K562 (cell line): ENCODE data around the gene ZNF521. TPM values are rescaled to one million over a fixed set of nuclear protein-coding genes. Genes with fewer than 3 reads are reported as not detected.

Experiments
- ATAC-seq: fragments of 200-7000 bp; cut with Tn5 transposase; 3 replicates; pipeline ENCODE4 v1.9.1; 2020; ENCODE audit warnings: moderate library complexity
- BruUV-seq: library from RNA; stranded (reverse); fragments of 400-500 nt; replicated peaks from 2 replicates; lab custom pipeline; 2021; lab: Mats Ljungman, UMichigan
- CTCF ChIA-PET: fragments of 300-600 bp; formaldehyde crosslinking; extraction: SDS; loops from one replicate; lab custom pipeline; 2021; ENCODE audit warnings: low intra/inter-chr PET ratio; lab: Yijun Ruan, JAX
- POLR2A ChIA-PET: fragments of 300-600, 350-650 bp; sonication (Branson Sonifier 250); formaldehyde crosslinking; extraction: SDS; loops from one replicate; lab custom pipeline; 2021; ENCODE audit warnings: antibody characterized with exemption, inconsistent platforms; lab: Yijun Ruan, JAX
- DNase-seq, 4 experiments: peaks; one replicate each; pipeline versions ENCODE4 v3.0.0 to v3.0.0-alpha.2; 2011 to 2018; ENCODE audit warnings: low spot score in 3 of 4, mixed read lengths in 3 of 4; ENCODE audit errors: extremely low read depth in 1 of 4
- FAIRE-seq: peaks from 2 replicates; lab custom pipeline; 2011; peaks lifted over from hg19 to GRCh38; lab: Jason Lieb, UNC
- H2AFZ ChIP-seq: 2 replicates; pipeline ENCODE4 v1.6.0; 2011; ENCODE audit warnings: low read depth, low read length, control low read depth, inconsistent platforms
- H3K27ac ChIP-seq: fragments of 200-600 bp; 3 replicates; pipeline ENCODE4 v1.8.0; 2011; ENCODE audit warnings: low read depth, mild to moderate bottlenecking, control low read depth, inconsistent platforms, low read length, moderate library complexity, mixed read lengths; ENCODE audit errors: extremely low read depth
- H3K27me3 ChIP-seq, 2 experiments: fragments of 300-600 bp in 1 of 2; 2 replicates in 1 of 2; 3 replicates in 1 of 2; pipeline versions ENCODE4 v1.6.0 to v1.8.0; 2011; ENCODE audit warnings: inconsistent platforms in 2 of 2, low read length in 2 of 2, mild to moderate bottlenecking in 1 of 2, mixed read lengths in 1 of 2, moderate library complexity in 1 of 2; ENCODE audit not compliant: control insufficient read depth in 2 of 2, insufficient read depth in 2 of 2
- H3K36me3 ChIP-seq: fragments of 300-600 bp; 3 replicates; pipeline ENCODE4 v1.8.0; 2011; ENCODE audit warnings: mild to moderate bottlenecking, low read length, inconsistent platforms; ENCODE audit not compliant: control insufficient read depth, insufficient read depth
- H3K4me1 ChIP-seq, 2 experiments: fragments of 200-600 bp in 1 of 2; replicated peaks in 1 of 2; 2 replicates in 1 of 2; 3 replicates in 1 of 2; pipeline versions ENCODE4 v1.5.1 to v1.8.0; 2011; ENCODE audit warnings: inconsistent platforms in 2 of 2, low read length in 2 of 2, mild to moderate bottlenecking in 1 of 2, mixed read lengths in 1 of 2, moderate library complexity in 1 of 2; ENCODE audit not compliant: control insufficient read depth in 2 of 2, insufficient read depth in 2 of 2
- H3K4me2 ChIP-seq: 2 replicates; pipeline ENCODE4 v1.6.1; 2011; ENCODE audit warnings: low read length, control low read depth, inconsistent platforms, mixed read lengths; ENCODE audit not compliant: insufficient read depth
- H3K4me3 ChIP-seq: fragments of 200-600 bp; sonication (generic), shearing (Covaris generic); 2 replicates; pipeline ENCODE4 v1.5.1; 2016; ENCODE audit warnings: control low read depth, inconsistent platforms
- H3K79me2 ChIP-seq: fragments of 200-600 bp; 3 replicates; pipeline ENCODE4 v1.8.0; 2011; ENCODE audit warnings: low read length, inconsistent platforms; ENCODE audit not compliant: control insufficient read depth, insufficient read depth
- H3K9ac ChIP-seq, 2 experiments: 2 replicates each; pipeline versions ENCODE4 v1.6.0 to v1.6.1; 2011; ENCODE audit warnings: low read depth in 2 of 2, low read length in 2 of 2, control low read depth in 1 of 2, inconsistent platforms in 1 of 2, mild to moderate bottlenecking in 1 of 2, mixed read lengths in 1 of 2; ENCODE audit not compliant: insufficient read depth in 1 of 2
- H3K9me1 ChIP-seq: one replicate; pipeline ENCODE4 v1.6.0; 2011; ENCODE audit warnings: inconsistent platforms, mild to moderate bottlenecking, low read length, moderate library complexity; ENCODE audit not compliant: control insufficient read depth, insufficient read depth
- H3K9me3 ChIP-seq: replicated peaks from 2 replicates; pipeline ENCODE4 v1.5.1; 2011; ENCODE audit warnings: low read depth, low read length, inconsistent platforms; ENCODE audit not compliant: control insufficient read depth, insufficient read depth
- H4K20me1 ChIP-seq: replicated peaks from 2 replicates; pipeline ENCODE4 v1.6.1; 2011; ENCODE audit warnings: low read length, inconsistent platforms, mixed read lengths; ENCODE audit not compliant: control insufficient read depth, insufficient read depth
- JUN ChIP-seq, 2 experiments: sonication (generic) in 1 of 2; formaldehyde crosslinking in 1 of 2; IDR thresholded peaks; 2 replicates each; pipeline versions ENCODE4 v1.6.1 to v1.8.0; 2012 to 2022; ENCODE audit warnings: borderline replicate concordance in 2 of 2, mild to moderate bottlenecking in 2 of 2, improper control_type of control experiment in 1 of 2, low read depth in 1 of 2, low read length in 1 of 2, missing genetic modification reagents in 1 of 2
- MEIS2 ChIP-seq: fragments of 450-650 bp; IDR thresholded peaks from 2 replicates; pipeline ENCODE4 v1.6.1; 2014; ENCODE audit warnings: mild to moderate bottlenecking; ENCODE audit not compliant: partially characterized antibody
- TBP ChIP-seq: optimal IDR thresholded peaks from 2 replicates; pipeline ENCODE3; 2011; ENCODE audit warnings: low read depth, low read length, improper control_type of control experiment
- ZNF239 ChIP-seq: fragments of 250-450 bp; sonication (Bioruptor Pico); IDR thresholded peaks from 2 replicates; pipeline ENCODE4 v1.4.0; 2020; ENCODE audit warnings: mild to moderate bottlenecking
- WGBS: fragments of 100-300 bp; shearing (Covaris generic); methylation state at CpG from one replicate; pipeline ENCODE4 v1.1.6; 2016; ENCODE audit warnings: low coverage, mixed read lengths; ENCODE audit not compliant: insufficient coverage; ENCODE audit errors: missing lambda C conversion rate; 5-methylcytosine and 5-hydroxymethylcytosine counted together
- in situ Hi-C: fragments of 300-500 bp; cut with MboI; formaldehyde crosslinking; loops from 4 replicates; pipeline ENCODE4 v1.15.0; 2018; ENCODE audit warnings: inconsistent platforms, mixed read lengths
- intact Hi-C: fragments of 100-400 bp; cut with micrococcal nuclease; formaldehyde crosslinking; loops from 2 replicates; pipeline ENCODE4 v1.14.2; 2022
- polyA plus RNA-seq, 8 experiments: library from polyadenylated mRNA; depleted of rRNA in 4 of 8; stranded (reverse) in 5 of 8; unstranded in 3 of 8; fragments of >200 nt; fragmentation: Nextera tagmentation in 2 of 8; fragmentation: Illumina TruSeq in 1 of 8; extraction: Ambion mirVana in 2 of 8; extraction: Trizol in 1 of 8; gene quantifications; 2 replicates each; pipeline versions ENCODE4 v1.2.1 to v1.2.3, GENCODE V29; 2011 to 2014; ENCODE audit warnings: inconsistent platforms in 1 of 8, missing spikeins in 1 of 8
- total RNA-seq, 7 experiments: library from RNA; depleted of rRNA in 6 of 7; stranded (reverse); fragments of >200 nt in 6 of 7; fragmentation: Illumina TruSeq in 2 of 7; extraction: Trizol in 2 of 7; gene quantifications; 2 replicates each; pipeline versions ENCODE4 v1.2.1 to v1.2.3, GENCODE V29; 2011 to 2021; ENCODE audit warnings: low replicate concordance in 1 of 7
- TF ChIP-seq, protein P1 (sequence below): sonication (generic); formaldehyde crosslinking; IDR thresholded peaks from 2 replicates; pipeline ENCODE4 v1.5.0; 2020; ENCODE audit warnings: missing genetic modification reagents
- TF ChIP-seq, protein P2 (sequence below): fragments of 450-650 bp; IDR thresholded peaks from 2 replicates; pipeline ENCODE4 v1.6.1; 2016
- TF ChIP-seq, protein P3 (sequence below), 2 experiments: IDR thresholded peaks in 1 of 2; conservative IDR thresholded peaks in 1 of 2; 2 replicates each; pipeline ENCODE4 v1.6.1; 2016; ENCODE audit warnings: low read depth in 2 of 2, mild to moderate bottlenecking in 1 of 2, missing compliant biosample characterization in 1 of 2, missing genetic modification characterization in 1 of 2, moderate library complexity in 1 of 2
- TF ChIP-seq, protein P4 (sequence below): fragments of 250-450 bp; sonication (Bioruptor Pico); IDR thresholded peaks from 2 replicates; pipeline ENCODE4 v1.5.0; 2020; ENCODE audit warnings: mild to moderate bottlenecking, borderline replicate concordance

ZNF521 gene
- total and polyA plus RNA-seq, 9 of the 15 experiments (the other 6 are each of a cell fraction or from before 2014, with no cell fraction given), result 1.2 to 5.8 (median 1.6) TPM

DNA sequence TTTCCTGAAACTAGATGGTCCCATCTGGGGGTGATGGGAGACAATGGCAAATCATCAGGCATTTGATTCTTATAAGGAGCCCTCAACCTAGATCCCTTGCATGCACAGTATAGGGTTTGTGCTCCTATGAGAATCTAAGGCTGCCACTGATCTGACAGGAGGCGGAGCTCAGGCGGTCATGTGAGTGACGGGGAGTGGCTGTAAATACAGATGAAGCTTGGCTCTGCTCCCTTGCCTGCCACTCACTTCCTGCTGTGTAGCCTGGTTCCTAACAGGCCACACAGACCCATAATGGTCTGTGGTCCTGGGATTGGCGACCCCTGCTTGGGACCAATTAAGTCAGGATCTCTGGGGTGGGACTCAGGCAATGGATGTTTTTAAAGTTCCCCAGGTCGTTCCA lies 293.4 kb downstream of the ZNF521 start:
- Histone ChIP-seq H3K27me3 (no peaks in the 10 kb centered on the region; a peak in 1 of 5 replicates), H2AFZ (no peak overlapping the region), H3K4me1 (no peaks in the 10 kb centered on the region), H3K9ac (no peak overlapping the region), H3K4me3 (no peak overlapping the region), H3K36me3 (no peaks in the 10 kb centered on the region), H3K27ac (no peak overlapping the region), H3K79me2 (no peaks in the 10 kb centered on the region), H3K9me1 (no peaks in the 10 kb centered on the region), H3K9me3 (no peaks in the 10 kb centered on the region), H3K4me2 (no peak overlapping the region), H4K20me1 (no peaks in the 10 kb centered on the region)
- ATAC-seq, result peak; percentile 74
- POLR2A ChIA-PET, result interaction anchor here (0.8 kb wide), 1 partner anchor 14 kb away, joined by 3 read pairs; no protein-coding TSS in a partner anchor
- TF ChIP-seq, protein P1, sequence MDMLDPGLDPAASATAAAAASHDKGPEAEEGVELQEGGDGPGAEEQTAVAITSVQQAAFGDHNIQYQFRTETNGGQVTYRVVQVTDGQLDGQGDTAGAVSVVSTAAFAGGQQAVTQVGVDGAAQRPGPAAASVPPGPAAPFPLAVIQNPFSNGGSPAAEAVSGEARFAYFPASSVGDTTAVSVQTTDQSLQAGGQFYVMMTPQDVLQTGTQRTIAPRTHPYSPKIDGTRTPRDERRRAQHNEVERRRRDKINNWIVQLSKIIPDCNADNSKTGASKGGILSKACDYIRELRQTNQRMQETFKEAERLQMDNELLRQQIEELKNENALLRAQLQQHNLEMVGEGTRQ (CRISPR knock-in tag), result peak; percentile 33
- TF ChIP-seq JUN (IDR thresholded peaks at IDR 0.05; ENCODE audit: borderline replicate concordance, low read depth, low read length) (no peak), JUN (CRISPR knock-in tag; IDR thresholded peaks at IDR 0.05; ENCODE audit: borderline replicate concordance) (no peak), TBP (no peak), ZNF239 (CRISPR knock-in tag) (no peak), MEIS2 (peak; percentile 14)
- TF ChIP-seq, protein P2, sequence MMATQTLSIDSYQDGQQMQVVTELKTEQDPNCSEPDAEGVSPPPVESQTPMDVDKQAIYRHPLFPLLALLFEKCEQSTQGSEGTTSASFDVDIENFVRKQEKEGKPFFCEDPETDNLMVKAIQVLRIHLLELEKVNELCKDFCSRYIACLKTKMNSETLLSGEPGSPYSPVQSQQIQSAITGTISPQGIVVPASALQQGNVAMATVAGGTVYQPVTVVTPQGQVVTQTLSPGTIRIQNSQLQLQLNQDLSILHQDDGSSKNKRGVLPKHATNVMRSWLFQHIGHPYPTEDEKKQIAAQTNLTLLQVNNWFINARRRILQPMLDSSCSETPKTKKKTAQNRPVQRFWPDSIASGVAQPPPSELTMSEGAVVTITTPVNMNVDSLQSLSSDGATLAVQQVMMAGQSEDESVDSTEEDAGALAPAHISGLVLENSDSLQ, result peak; percentile 88
- TF ChIP-seq, protein P3, sequence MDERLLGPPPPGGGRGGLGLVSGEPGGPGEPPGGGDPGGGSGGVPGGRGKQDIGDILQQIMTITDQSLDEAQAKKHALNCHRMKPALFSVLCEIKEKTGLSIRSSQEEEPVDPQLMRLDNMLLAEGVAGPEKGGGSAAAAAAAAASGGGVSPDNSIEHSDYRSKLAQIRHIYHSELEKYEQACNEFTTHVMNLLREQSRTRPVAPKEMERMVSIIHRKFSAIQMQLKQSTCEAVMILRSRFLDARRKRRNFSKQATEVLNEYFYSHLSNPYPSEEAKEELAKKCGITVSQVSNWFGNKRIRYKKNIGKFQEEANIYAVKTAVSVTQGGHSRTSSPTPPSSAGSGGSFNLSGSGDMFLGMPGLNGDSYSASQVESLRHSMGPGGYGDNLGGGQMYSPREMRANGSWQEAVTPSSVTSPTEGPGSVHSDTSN (CRISPR knock-in tag; IDR thresholded peaks at IDR 0.05; ENCODE audit: low read depth), result peak; percentile 54
- TF ChIP-seq, protein P3 (tag; conservative IDR thresholded peaks at IDR 0.05; ENCODE audit: low read depth), result peak; percentile 41
- TF ChIP-seq, protein P4, sequence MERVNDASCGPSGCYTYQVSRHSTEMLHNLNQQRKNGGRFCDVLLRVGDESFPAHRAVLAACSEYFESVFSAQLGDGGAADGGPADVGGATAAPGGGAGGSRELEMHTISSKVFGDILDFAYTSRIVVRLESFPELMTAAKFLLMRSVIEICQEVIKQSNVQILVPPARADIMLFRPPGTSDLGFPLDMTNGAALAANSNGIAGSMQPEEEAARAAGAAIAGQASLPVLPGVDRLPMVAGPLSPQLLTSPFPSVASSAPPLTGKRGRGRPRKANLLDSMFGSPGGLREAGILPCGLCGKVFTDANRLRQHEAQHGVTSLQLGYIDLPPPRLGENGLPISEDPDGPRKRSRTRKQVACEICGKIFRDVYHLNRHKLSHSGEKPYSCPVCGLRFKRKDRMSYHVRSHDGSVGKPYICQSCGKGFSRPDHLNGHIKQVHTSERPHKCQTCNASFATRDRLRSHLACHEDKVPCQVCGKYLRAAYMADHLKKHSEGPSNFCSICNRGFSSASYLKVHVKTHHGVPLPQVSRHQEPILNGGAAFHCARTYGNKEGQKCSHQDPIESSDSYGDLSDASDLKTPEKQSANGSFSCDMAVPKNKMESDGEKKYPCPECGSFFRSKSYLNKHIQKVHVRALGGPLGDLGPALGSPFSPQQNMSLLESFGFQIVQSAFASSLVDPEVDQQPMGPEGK (CRISPR knock-in tag), result no peak
- intact Hi-C loops (no loop called here), in situ Hi-C loops (no loop called here)
- peak in 1 of 4 experiments; percentile 29 for DNase-seq
- CTCF ChIA-PET, result no interaction called here
- no peak for FAIRE-seq
- 1% methylated on average over 5 of the region's 5 CpGs for WGBS
- BruUV-seq, result no TSS peak
